Fibroblast of mammary gland (primary cell): Measurements from ENCODE around the gene FAM90A26.
A peak's percentile ranks its signal among the peaks of the same experiment; 100 is the strongest.
"Not testable (repeated sequence)": the region's sequence is repeated elsewhere in the genome, so short reads cannot be mapped to it uniquely, and the experiment has no call there.

Experiments
- DNase-seq: peaks from one replicate; pipeline ENCODE4 v3.0.0-alpha.2; 2010; ENCODE audit warnings: low read depth
- H3K4me3 ChIP-seq: 2 replicates; pipeline ENCODE4 v1.5.1; 2011; ENCODE audit warnings: low read depth, mild to moderate bottlenecking, low read length, moderate library complexity; ENCODE audit not compliant: control insufficient read depth
- TF ChIP-seq, protein P1 (sequence below): conservative IDR thresholded peaks from 2 replicates; pipeline ENCODE4 v1.5.1; 2011; ENCODE audit warnings: low read depth, low read length, inconsistent platforms; ENCODE audit not compliant: control insufficient read depth, insufficient read depth

FAM90A26 gene

DNA sequence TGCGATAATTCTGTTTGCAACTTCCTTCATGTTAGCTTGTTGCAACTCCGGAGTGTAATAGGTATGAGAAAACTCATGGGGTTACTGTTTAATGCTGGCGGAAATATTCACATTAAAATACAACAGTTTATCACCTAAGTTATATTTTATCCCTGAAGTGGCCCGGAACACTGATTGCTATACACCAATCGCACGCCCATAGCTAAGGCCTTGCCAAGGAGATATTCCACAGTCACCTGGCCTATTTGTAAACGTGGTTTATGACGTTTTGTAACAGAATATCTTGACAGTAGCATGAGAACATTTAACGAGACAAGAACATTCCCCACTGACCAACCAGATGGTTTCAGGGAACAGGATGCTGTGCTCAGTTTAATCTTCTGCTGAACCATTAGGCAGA, 23.2 kb upstream of the FAM90A26 start:
- DNase-seq, result no peak
- TF ChIP-seq, protein P1, sequence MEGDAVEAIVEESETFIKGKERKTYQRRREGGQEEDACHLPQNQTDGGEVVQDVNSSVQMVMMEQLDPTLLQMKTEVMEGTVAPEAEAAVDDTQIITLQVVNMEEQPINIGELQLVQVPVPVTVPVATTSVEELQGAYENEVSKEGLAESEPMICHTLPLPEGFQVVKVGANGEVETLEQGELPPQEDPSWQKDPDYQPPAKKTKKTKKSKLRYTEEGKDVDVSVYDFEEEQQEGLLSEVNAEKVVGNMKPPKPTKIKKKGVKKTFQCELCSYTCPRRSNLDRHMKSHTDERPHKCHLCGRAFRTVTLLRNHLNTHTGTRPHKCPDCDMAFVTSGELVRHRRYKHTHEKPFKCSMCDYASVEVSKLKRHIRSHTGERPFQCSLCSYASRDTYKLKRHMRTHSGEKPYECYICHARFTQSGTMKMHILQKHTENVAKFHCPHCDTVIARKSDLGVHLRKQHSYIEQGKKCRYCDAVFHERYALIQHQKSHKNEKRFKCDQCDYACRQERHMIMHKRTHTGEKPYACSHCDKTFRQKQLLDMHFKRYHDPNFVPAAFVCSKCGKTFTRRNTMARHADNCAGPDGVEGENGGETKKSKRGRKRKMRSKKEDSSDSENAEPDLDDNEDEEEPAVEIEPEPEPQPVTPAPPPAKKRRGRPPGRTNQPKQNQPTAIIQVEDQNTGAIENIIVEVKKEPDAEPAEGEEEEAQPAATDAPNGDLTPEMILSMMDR, result no peak
- H3K4me3 ChIP-seq, result no peak overlapping the region

GRCh38 chr4:9147368-9147767, 22.8 kb upstream of the FAM90A26 start:
- DNase-seq, result not testable (repeated sequence)

GRCh38 chr4:9148611-9149409, 21.4 kb upstream of the FAM90A26 start:
- H3K4me3 ChIP-seq, result not testable (repeated sequence)
- peak; percentile 68 for DNase-seq
- TF ChIP-seq, protein P1, result peak; percentile 33

More at GRCh38 chr4:9147368-9147767, 22.8 kb upstream of the FAM90A26 start:
- H3K4me3 ChIP-seq, result not testable (repeated sequence)

DNA sequence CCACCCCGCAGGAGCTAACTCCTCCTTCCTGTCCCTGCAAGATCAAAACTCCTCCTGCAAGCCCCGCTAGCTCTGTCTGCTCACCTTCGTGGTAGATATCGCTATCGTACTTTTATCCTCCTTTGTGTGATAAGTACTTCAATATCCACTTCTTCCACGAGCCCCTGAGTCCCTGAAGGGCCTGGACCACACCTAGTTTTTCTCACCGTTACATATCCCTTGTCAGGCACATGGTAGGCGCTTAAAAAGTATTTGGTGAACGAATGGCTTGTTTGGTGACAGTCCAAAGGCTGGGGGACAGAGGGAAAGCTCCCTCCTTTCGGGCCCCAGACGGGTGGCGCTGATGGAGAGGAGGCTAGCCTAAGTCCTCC, 18.4 kb upstream of the FAM90A26 start:
- DNase-seq, result peak; percentile 15

GRCh38 chr4:9152180-9153007, 17.8 kb upstream of the FAM90A26 start:
- peak; percentile 95 for DNase-seq
- peak overlapping the region; percentile 65 for H3K4me3 ChIP-seq

More for the DNA sequence above, 18.4 kb upstream of the FAM90A26 start:
- H3K4me3 ChIP-seq, result peak overlapping the region; percentile 65

GRCh38 chr4:9153008-9153570, 17.1 kb upstream of the FAM90A26 start:
- peak overlapping the region; percentile 65 for H3K4me3 ChIP-seq
- DNase-seq, result peak; percentile 99

- TF ChIP-seq, protein P1, result peak; percentile 3
- H3K4me3 ChIP-seq, result peak overlapping the region; percentile 65
- DNase-seq, result peak; percentile 89
Observed at GRCh38 chr4:9153571-9154157, 16.5 kb upstream of the FAM90A26 start.

GRCh38 chr4:9155101-9155886, 14.9 kb upstream of the FAM90A26 start:
- not testable (repeated sequence) for H3K4me3 ChIP-seq
- DNase-seq, result peak; percentile 25

DNA sequence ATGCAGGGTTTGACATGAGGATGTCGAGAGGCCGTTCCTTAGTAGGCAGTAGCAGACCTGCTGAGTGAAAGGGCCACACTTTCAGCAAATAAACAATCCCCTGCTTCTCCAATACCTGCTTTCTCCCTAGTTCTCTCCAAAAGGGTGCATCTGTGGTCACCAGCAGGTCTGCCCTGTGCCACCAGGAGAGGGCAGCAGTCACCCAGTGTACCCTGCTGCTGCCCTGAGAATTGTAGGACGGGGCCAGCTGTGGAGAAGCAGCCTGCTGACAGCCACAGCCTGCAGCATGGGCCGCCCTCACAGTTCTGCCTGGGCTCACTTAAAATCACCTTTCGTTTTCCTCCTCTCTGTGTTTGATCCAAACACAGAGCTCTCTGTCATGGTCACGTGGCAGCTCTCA, 11.8 kb upstream of the FAM90A26 start:
- TF ChIP-seq, protein P1, result peak; percentile 14
- peak; percentile 24 for DNase-seq
- H3K4me3 ChIP-seq, result not testable (repeated sequence)

DNA sequence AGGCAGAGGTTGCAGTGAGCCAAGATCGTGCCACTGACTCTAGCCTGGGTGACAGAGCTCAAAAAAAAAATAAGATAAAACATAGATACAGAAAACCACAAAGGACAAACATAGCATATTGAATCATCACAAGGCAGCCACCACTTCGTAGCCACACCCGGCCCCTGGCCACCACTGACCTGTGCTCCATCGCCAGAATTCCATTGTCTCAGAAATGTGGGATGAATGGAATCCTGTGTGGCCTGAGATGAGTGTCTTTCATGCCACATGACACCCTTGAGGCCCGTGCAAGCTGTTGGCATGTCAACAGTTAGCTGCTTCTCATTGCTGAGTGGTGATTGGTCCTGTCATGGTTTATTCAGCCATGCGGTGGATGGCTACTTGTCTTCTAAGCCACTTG, 10.2 kb upstream of the FAM90A26 start:
- DNase-seq, result peak; percentile 32
- H3K4me3 ChIP-seq, result not testable (repeated sequence)
